Activated T-cell treated with anti-CD3 and anti-CD28 coated beads for 24 hours (primary cell): ENCODE data around the gene LTB4R2.
"Not testable (repeated sequence)": the region's sequence is repeated elsewhere in the genome, so short reads cannot be mapped to it uniquely, and the experiment has no call there.

Experiments used
- DNase-seq: peaks from one replicate; pipeline ENCODE4 v3.0.0-alpha.2; 2020; ENCODE audit warnings: low read depth

LTB4R2 gene

GRCh38 chr14:24340606-24341005 is 30.7 kb downstream of the LTB4R2 start:
- no peak for DNase-seq

GRCh38 chr14:24342889-24343288 is 32.9 kb downstream of the LTB4R2 start:
- DNase-seq, result no peak

GRCh38 chr14:24343795-24344660 is 34.1 kb downstream of the LTB4R2 start:
- DNase-seq, result no peak

GRCh38 chr14:24347134-24347533 is 37.2 kb downstream of the LTB4R2 start:
- DNase-seq, result no peak

DNA sequence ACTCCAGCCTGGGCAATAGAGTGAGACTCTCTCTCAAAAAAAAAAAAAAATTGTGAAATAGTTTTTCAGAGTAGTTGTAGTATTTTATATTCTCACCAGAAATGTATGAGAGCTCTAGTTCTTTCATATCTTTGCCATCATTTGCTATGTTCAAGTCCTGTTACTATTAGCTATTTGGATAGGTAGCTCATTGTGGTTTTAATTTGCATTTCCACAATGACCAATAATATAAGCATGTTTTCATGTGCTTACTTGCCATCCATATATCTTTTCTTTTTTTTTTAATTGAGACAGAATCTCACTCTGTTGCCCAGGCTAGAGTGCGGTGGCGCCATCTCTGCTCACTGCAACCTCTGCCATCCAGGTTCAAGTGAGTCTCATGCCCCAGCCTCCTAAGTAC is 38.2 kb downstream of the LTB4R2 start:
- no peak for DNase-seq

DNA sequence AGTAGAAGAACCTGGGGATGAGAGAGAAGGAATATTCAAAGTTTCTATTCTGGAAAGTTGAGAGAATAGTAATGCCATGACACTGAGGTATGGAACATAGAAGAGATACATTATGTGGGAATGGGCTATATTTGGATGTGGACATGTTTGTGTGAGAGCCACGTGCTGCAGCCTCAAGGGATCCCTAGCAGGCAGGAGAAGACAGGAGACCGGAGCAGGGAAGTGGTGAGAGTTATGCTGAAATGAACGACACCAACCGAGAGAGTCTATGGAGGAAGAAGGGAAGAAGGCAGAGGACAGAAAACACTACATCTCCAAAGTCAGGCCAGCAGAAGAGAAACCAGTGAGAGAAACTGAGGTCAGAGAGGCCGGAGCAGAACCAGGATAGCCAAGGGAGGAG is 39.8 kb downstream of the LTB4R2 start:
- DNase-seq, result no peak

- no peak for DNase-seq
These were observed 41.6 kb downstream of the LTB4R2 start for GRCh38 chr14:24351517-24351916.

GRCh38 chr14:24353559-24354481 is 43.9 kb downstream of the LTB4R2 start:
- DNase-seq, result no peak

DNA sequence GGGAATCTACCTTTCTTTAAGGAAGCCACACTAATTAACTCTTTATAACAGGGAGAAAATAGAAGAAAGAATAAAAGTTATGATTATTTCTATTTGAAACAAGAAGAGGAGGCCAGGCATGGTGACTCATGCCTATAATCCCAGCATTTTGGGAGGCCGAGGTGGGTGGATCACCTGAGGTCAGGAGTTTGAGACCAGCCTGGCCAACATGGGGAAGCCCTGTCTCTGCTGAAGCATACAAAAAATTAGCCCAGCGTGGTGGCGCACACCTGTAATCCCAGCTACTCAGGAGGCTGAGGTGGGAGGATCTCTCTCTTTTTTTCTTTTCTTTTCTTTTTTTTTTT is 44.5 kb downstream of the LTB4R2 start:
- DNase-seq, result not testable (repeated sequence)

GRCh38 chr14:24355009-24355408 is 45.1 kb downstream of the LTB4R2 start:
- no peak for DNase-seq

DNA sequence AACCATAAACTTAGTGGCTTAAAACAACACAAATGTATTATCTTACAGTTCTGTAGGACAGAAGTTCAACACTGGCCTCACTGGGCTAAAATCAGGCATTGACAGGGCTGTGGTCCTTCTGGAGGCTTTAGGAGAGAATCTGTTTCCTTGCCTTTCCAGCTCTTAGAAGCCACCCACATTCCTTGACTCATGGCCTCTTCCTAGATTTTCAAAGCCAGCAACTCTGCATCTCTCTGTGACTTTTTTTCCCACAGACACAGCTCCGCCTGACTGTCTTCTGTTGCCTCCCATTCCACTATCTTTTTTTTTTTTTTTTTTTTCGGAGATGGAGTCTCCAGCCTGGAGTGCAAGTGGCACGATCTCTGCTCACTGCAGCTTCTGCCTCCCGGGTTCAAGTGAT is 46.3 kb downstream of the LTB4R2 start:
- no peak for DNase-seq

DNA sequence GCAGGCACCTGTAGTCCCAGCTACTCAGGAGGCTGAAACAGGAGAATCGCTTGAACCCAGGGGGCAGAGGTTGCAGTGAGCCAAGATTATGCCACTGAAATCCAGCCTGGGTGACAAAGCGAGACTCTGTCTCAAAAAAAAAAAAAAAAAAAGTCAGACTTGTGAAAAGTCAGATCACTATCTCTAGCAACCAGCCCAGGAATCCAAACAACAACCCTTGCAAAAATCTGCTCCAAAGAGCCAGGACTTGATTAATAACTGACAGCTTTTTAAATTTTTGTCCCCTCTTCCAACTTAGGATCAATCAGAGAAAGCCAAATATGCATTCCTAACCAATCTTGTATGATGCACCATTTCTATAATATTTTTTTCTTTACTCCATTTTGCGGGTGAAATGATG is 50.3 kb downstream of the LTB4R2 start:
- no peak for DNase-seq

DNA sequence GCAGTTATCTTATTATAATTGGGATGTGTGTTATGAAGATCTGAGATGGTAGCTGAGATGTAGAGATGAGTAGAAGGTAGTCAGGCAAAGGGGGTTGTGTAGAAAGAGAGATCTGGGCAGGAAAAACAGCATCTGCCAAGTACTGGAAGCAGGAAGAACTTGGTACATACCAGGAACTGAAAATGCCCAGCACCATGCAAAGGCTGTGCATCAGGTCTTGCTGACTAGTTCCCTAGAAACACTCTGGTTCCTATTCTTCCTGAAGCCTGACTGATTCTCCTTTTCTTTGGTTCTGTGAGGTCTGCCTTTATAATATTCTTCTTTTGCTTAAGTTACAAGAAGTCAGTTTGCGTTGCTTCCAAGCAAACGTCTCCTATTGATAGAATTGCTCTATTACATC is 51.4 kb downstream of the LTB4R2 start:
- no peak for DNase-seq
